GM12891 (cell line): ENCODE measurements around the gene DACH1.

ENCODE experiments used
- DNase-seq: peaks from one replicate; pipeline ENCODE4 v3.0.0; 2011; ENCODE audit warnings: low spot score; ENCODE audit not compliant: insufficient read length
- FAIRE-seq: peaks from 2 replicates; lab custom pipeline; 2011; peaks lifted over from hg19 to GRCh38; lab: Jason Lieb, UNC
- PAX5 ChIP-seq: IDR thresholded peaks from 2 replicates; pipeline ENCODE4 v1.6.1; 2011; ENCODE audit warnings: low read length, moderate library complexity, mild to moderate bottlenecking; ENCODE audit not compliant: insufficient read depth, severe bottlenecking
- POLR2A ChIP-seq: IDR thresholded peaks from 2 replicates; pipeline ENCODE4 v1.6.1; 2011; ENCODE audit warnings: low read depth, low read length, control low read depth
- POLR2AphosphoS5 ChIP-seq: IDR thresholded peaks from 2 replicates; pipeline ENCODE4 v1.6.1; 2011; ENCODE audit warnings: low read depth, low read length, control low read depth
- POU2F2 ChIP-seq: IDR thresholded peaks from 2 replicates; pipeline ENCODE4 v1.6.1; 2011; ENCODE audit warnings: low read depth, mild to moderate bottlenecking, control low read depth, low read length, moderate library complexity
- SPI1 ChIP-seq: IDR thresholded peaks from 2 replicates; pipeline ENCODE4 v1.6.1; 2011; ENCODE audit warnings: low read depth, low read length, control low read depth
- TAF1 ChIP-seq: IDR thresholded peaks from 2 replicates; pipeline ENCODE4 v1.6.1; 2011; ENCODE audit warnings: low read depth, low read length, control low read depth

DACH1 gene

DNA sequence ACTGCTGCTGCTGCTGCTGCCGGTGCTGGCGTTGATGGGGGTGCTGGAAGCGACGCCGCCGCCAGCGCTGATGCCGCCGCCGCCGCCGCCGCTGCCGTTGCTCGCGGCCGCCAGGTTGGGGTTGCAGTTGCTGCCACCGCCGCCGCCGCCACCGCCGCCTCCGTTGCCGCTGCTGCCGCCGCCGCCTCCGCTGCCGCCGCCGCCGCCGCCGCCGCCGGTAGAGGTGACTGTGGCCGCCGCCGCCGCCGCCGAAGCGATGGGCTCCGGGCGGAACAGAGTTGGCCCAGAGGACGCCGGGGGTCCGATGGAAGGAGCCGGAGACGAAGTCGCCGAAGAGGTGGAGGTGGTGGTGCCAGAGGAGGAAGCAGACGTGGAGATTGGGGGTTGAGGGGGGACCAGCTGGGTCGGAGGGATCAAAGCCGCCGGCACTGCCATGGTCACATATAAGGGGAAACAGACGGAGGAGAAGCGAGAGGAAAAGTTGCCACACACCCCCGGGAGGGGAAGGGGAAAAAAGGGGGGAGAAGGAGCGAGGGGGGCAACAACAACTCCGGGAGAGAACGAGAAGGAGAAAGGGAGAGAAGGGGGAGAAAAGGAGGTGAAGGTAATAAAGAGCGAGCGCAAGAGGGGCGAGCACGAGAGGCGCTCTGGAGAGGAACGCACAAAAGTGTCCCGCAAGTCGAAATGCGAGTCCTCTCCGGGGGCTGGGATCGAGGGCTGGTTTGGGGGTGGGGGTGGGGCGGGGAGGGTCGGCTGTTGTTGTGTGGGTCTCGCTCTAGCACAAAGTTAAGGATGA lies 471 bp downstream of the DACH1 start:
- DNase-seq (peak; percentile 6), FAIRE-seq (no peak)
- TF ChIP-seq TAF1 (no peak), POLR2A (no peak), POU2F2 (no peak), POLR2AphosphoS5 (no peak), PAX5 (no peak), SPI1 (no peak)

DNA sequence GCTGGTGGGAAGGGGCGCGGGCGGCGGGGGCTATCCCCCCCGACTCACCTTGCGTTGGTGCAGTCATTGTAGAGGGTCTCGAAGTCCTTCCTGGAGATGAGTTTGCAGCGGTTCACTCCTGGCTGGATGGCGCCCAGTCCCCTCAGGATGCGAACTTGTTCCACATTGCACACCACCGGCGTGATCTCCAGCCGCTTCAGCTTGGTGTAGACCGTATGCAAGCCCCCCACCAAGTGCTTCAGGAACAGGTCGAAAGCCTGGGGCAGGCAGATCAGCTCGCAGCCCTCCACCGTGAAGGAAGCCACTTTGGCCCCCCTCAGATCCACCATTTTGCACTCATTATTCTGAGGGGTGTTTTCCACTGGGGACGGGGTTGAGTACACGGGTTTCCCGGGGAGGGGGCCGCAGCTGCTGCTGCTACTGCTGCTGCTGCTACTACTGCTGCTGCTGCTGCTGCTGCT lies 1.1 kb downstream of the DACH1 start:
- DNase-seq (no peak), FAIRE-seq (peak; percentile 28)
- no peak for TF ChIP-seq POU2F2
- no peak for TF ChIP-seq SPI1
- TF ChIP-seq TAF1 = no peak
- TF ChIP-seq POLR2A = no peak
- no peak for TF ChIP-seq POLR2AphosphoS5
- TF ChIP-seq PAX5 = no peak

DNA sequence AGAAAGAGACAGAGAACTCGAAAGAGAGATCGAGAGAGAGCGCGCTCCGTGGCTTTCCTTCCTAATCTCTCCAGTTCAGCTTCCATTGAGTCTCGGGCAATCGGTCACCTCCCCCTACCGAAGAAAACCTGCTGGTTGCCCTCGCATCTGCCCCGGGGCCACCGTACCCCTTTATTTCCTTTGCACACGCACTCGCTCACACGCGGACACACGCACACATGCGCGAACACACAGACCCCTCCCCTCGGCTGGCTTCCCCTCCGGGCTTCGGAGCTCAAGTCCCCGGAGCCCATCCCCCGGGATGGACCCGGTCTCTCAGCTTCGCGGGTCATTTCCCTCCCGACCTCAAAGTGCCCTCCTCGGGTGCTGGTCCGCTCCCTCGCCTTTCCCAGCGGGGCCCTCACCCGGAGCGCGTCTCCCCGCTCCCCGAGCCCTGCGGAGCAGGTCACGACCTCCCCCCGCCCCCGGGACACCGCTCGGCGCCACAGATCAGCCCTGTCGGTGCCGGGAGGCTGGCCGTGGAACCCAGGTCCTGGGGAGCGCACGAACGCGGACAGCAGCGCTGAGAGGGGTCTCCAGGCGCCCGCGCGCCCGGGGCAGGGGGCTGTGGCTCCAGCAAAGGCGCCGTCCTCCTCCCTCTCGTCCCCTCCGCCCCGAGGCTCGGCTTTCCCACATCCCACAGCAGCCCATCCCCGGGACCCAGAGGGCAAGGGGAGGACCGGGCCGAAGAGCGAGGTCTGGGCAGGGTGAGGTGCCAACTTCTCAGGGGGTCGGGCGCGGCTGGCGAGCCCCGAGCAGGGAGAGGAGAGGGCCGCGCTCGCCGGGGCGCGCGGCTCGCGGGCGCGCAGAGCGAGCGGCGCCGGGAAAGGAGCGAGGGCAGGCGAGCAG lies 1.8 kb downstream of the DACH1 start:
- FAIRE-seq (no peak), DNase-seq (no peak)
- TF ChIP-seq POLR2A (no peak), POLR2AphosphoS5 (no peak), SPI1 (no peak), TAF1 (no peak), POU2F2 (no peak), PAX5 (no peak)

DNA sequence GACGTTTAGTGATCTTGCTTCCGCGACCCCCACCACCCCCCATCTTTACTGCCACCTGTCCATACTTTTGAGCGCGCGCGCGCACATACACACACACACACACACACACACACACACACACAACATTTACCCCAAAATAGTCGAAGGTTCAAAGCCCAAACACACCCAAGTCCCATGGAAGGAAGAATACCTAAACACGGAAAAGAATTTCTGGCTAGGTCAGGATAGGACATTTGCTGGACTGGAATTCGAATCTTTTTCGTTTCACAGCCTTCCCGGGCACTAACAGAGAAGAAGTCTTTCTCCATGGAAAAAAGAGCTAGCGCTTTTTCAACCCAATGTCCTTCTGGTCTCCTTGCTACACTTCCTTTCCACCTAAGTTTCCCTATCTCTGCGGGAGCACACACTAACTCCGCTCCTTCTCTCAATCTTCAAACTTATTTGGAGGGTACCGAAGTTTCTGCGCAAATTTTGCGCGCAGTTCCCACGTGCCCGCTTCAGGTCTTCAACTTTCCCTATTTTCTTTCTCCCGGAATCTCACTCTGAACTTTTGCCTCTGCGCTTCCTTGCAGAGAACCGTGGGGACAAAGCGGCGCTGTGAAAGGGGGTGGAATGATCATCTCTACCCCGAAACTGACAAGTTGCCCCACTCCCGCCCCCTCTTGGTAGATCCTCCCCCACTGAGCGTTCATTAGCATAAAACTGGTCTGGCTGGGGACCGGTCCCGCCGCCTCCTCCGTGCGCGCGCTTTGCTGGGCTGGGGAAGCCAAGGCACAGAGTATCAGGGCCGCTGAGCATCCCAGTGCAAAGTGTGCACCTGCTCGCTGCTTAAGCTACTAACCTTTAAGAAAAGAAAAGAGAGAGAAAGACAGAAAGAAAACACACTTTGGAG lies 2.7 kb downstream of the DACH1 start:
- no peak for TF ChIP-seq TAF1
- no peak for TF ChIP-seq POLR2A
- TF ChIP-seq PAX5 = no peak
- TF ChIP-seq POLR2AphosphoS5 = no peak
- no peak for TF ChIP-seq POU2F2
- TF ChIP-seq SPI1 = no peak
- no peak for FAIRE-seq
- no peak for DNase-seq

DNA sequence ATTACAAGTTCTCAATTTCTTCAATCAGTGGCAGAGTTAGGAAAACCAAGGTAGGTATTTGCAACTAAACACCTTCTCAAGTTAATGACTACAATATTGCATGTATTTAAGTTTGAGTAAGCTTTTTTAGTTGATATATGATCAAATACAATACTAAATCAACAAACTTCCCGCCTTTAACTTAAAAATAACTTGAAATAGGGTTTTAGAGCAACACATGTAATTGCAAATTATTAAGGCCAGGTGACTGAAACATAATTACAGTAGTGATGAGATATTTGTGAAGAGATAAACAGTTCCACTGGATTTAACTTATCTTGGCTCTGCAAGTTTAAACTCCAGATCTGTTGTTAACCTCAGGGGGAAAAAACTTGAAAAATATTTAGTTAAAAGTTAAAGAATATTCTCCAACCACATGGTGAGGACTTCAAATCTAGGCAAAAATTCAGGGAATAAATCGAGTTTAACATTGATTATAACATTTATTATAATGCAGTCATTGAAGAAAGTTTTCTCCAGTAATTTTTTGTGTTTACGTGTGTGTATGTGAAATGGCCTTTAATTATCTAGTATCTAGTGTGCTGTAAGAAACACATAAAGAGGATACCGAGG lies 3.6 kb downstream of the DACH1 start:
- FAIRE-seq = no peak
- DNase-seq = no peak
- TF ChIP-seq TAF1 = no peak
- TF ChIP-seq PAX5 = no peak
- TF ChIP-seq POLR2AphosphoS5 = no peak
- TF ChIP-seq POLR2A = no peak

DNA sequence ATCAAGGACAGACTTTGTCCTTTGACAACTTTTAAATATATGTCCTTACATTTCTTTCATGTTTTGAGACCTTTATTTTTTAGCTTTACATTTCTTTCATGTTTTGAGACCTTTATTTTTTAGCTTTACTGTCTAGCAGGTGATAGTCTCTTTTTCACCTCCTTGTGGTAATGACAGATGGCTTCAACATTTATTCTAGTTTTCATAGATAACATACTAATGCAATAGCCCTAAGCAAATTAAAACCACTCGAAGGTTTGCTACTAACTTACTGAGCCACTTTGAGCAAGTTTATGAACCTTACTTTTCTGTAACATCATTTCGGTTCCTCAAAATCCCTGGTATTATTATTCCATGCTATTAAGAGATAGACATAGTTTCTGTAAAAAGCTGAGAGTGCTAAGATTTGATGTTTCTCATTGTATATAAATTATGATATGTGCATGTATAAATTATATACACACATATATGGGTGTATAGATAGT lies 4.5 kb downstream of the DACH1 start:
- DNase-seq (no peak), FAIRE-seq (no peak)
- no peak for TF ChIP-seq POLR2A
- no peak for TF ChIP-seq TAF1
- no peak for TF ChIP-seq POLR2AphosphoS5
- TF ChIP-seq PAX5 = no peak

DNA sequence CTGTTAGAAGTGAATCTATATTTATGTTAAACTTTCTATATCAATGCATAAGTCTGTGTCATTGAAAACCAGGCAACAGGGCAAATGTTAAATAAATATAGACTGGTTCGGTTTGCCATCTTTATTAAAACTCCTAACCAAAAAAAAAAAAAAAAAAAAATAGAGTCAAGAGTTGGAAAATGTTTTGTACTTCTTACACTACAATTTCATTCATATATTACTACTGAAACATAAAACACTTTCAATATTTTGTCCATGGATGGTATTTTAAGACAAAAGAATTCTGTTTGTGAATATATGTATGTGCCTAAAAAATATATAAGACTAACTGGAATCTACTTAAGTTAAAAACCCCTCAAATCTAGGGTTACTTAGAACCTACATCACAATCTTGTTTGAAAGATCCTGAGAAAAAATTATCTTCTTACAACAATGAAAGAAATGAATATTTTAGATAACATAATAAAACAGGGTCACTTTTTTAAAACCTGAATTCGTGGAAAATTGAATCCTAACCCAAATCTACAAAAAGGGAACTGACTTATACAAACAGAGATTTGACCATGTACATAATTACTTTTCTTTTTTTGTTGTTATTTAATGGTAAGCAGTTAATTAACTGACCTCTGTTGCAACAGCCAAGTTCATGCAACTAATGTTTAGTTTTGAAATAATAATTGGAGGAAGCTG lies 5.1 kb downstream of the DACH1 start:
- FAIRE-seq (no peak), DNase-seq (no peak)
- TF ChIP-seq POLR2A (no peak), SPI1 (no peak), POU2F2 (no peak), TAF1 (no peak), POLR2AphosphoS5 (no peak), PAX5 (no peak)

DNA sequence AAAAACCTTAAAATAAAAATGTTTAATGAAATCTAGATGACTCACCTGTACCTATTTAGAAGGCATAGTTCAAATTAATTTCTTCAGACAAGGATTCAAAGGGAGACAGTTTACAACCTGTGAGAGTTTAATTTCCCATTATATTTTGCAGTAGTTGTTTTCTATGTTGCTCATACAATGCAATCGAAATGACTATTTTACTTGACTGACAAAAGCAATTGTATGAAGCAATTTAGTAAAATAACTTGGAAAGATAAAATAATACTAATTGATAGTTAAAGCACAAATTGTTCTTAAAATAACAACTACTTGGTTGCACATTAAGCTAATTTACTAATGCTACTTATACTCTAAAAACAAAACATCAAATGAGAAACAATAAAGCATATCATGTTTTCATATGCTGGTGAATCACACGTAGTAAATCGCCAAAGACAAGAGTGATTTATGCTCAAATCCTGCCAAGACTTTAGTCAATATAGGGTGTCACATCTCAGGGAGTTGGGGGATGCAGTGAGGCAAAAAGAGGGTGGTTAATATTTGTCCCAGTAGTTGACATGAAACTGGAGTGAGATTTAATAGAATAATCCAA lies 6.4 kb downstream of the DACH1 start:
- DNase-seq = no peak
- no peak for TF ChIP-seq SPI1
- TF ChIP-seq TAF1 = no peak
- no peak for TF ChIP-seq POU2F2
- no peak for TF ChIP-seq PAX5
- no peak for TF ChIP-seq POLR2AphosphoS5
- no peak for TF ChIP-seq POLR2A
- no peak for FAIRE-seq
